ENCODE data around the gene NRP1.

The NRP1 gene

GRCh38 chr10:33286157-33286934 is 48.1 kb downstream of the NRP1 start:
- no peak for DNase-seq (ENCODE audit: low spot score)
- in situ Hi-C loops (cut with MboI; ENCODE audit: low sequenced_read_pairs, unreplicated experiment), result no loop called here
- TF ChIP-seq CTCF (IDR thresholded peaks at IDR 0.05; ENCODE audit: borderline replicate concordance, control extremely low read depth, extremely low read depth, insufficient read depth, missing control alignments), result no peak

DNA sequence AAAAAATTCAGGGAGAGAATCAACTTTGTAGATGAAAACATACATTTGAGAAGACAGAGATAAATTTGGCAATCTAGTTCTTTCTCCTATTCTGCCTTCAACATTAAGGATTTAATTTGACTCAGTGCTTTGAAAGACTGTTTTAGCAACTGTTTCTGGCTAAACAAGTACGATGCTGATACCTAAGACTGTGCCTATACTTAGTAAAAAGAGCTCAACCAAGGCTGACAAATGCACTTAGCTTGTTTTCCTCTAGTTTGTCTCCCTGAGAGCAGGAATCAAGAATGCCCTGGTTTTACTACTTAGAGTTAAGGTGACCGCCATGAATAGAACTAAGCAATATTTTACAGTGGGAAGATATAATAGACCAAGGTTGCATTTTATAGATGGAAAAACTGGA is 49.5 kb downstream of the NRP1 start:
- in situ Hi-C loops (cut with MboI; ENCODE audit: low sequenced_read_pairs, unreplicated experiment), result no loop called here
- no peak for TF ChIP-seq CTCF (IDR thresholded peaks at IDR 0.05; ENCODE audit: borderline replicate concordance, control extremely low read depth, extremely low read depth, insufficient read depth, missing control alignments)
- no peak for DNase-seq (ENCODE audit: low spot score)

DNA sequence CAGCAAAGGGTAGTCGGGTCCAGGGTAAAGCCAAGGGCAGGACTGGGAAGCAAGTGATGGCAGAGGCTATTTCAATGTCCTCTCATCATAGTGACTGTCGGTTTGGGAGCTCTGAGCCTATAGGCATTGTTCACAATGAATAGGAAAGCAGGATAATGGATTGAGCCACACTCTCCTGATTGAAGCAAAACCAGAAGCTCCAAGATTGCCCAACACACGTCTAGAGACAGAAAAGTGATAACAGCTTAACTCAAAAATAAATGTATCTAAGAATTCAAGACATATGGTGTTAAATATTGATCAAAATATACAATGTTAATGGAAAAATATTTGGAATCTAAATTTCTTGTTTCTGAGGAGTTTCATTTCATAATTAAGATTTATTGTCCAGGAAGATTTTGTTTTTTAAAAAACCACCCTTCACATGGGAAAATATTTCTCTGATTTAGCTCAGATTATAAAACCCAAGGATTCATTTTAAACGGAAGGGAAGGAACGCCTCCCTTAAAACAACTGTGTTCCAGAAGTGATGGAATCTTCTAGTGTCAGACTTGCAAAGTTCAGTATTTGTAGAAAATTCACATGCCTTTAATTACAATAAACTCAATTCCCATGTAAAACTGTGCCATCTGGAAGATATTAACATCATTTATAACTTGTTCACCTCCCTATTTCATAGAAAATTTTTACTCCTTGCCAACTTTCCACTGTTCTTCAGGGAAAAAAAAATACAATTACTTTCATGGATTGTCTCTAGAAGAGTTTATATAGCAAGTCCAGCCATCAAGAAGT is 54.5 kb downstream of the NRP1 start:
- no peak for TF ChIP-seq CTCF (IDR thresholded peaks at IDR 0.05; ENCODE audit: borderline replicate concordance, control extremely low read depth, extremely low read depth, insufficient read depth, missing control alignments)
- in situ Hi-C loops (cut with MboI; ENCODE audit: low sequenced_read_pairs, unreplicated experiment), result no loop called here
- DNase-seq (ENCODE audit: low spot score), result no peak

GRCh38 chr10:33279276-33279675 is 55.2 kb downstream of the NRP1 start:
- in situ Hi-C loops (cut with MboI; ENCODE audit: low sequenced_read_pairs, unreplicated experiment), result no loop called here
- no peak for TF ChIP-seq CTCF (IDR thresholded peaks at IDR 0.05; ENCODE audit: borderline replicate concordance, control extremely low read depth, extremely low read depth, insufficient read depth, missing control alignments)

GRCh38 chr10:33278198-33278597 is 56.3 kb downstream of the NRP1 start:
- in situ Hi-C loops (cut with MboI; ENCODE audit: low sequenced_read_pairs, unreplicated experiment), result no loop called here
- TF ChIP-seq CTCF (IDR thresholded peaks at IDR 0.05; ENCODE audit: borderline replicate concordance, control extremely low read depth, extremely low read depth, insufficient read depth, missing control alignments), result no peak
- no peak for DNase-seq (ENCODE audit: low spot score)

More at GRCh38 chr10:33279276-33279675, 55.2 kb downstream of the NRP1 start:
- DNase-seq (ENCODE audit: low spot score), result no peak

GRCh38 chr10:33277135-33277536 is 57.3 kb downstream of the NRP1 start:
- DNase-seq (ENCODE audit: low spot score), result no peak
- TF ChIP-seq CTCF (IDR thresholded peaks at IDR 0.05; ENCODE audit: borderline replicate concordance, control extremely low read depth, extremely low read depth, insufficient read depth, missing control alignments), result no peak
- in situ Hi-C loops (cut with MboI; ENCODE audit: low sequenced_read_pairs, unreplicated experiment), result no loop called here

Measured in GM13976 (cell line).